GM12892 (cell line): Measurements from ENCODE around the gene RXFP2.

Experiments
- POLR2A ChIP-seq: IDR thresholded peaks from 2 replicates; pipeline ENCODE4 v1.6.1; 2011; ENCODE audit warnings: low read depth, low read length, control low read depth
- POLR2AphosphoS5 ChIP-seq: IDR thresholded peaks from 2 replicates; pipeline ENCODE4 v1.6.1; 2011; ENCODE audit warnings: low read depth, low read length, control low read depth
- TAF1 ChIP-seq: IDR thresholded peaks from 2 replicates; pipeline ENCODE4 v1.6.1; 2011; ENCODE audit warnings: low read depth, mild to moderate bottlenecking, control low read depth, low read length, borderline replicate concordance

DNA sequence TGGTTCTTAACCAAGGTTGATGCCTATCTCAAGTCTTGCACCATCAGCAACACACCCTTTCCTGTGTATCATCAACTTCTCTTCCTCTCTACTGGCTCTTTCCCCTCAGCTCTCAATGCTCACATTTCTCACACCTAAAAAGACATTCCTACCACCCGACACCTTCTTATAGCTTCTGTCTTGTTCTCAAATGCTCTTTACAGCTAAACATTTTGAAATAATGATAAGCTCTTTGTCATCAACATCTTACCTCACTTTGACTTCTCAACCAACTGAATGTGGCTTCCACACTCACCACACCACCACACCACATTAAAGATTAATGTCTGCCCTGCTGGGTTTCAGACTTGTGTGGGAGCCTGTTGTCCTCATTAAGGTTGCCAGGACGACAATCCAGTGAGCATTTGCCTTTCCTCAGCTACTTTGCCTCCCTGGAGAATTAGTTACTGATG, 67.8 kb downstream of the RXFP2 start:
- TF ChIP-seq POLR2A (no peak), POLR2AphosphoS5 (no peak), TAF1 (no peak)
